OCI-LY1 (cell line): ENCODE results near the gene CSF2.

Experiments
- H2AFZ ChIP-seq: fragments of 200-600 bp; sonication (generic), shearing (Covaris generic); 2 replicates; pipeline ENCODE4 v1.6.0; 2014; ENCODE audit warnings: antibody characterized with exemption, mild to moderate bottlenecking, low read length
- H3F3A ChIP-seq: fragments of 200-600 bp; sonication (generic), shearing (Covaris generic); 2 replicates; pipeline ENCODE4 v1.6.0; 2014; ENCODE audit warnings: mild to moderate bottlenecking, antibody characterized with exemption, low read length, moderate library complexity; ENCODE audit not compliant: insufficient read depth
- H3K27ac ChIP-seq: fragments of 200-600 bp; sonication (generic); 2 replicates; pipeline ENCODE4 v1.5.1; 2014; ENCODE audit warnings: low read length, mixed run types, mild to moderate bottlenecking, low read depth; ENCODE audit not compliant: poor library complexity, severe bottlenecking
- H3K27me3 ChIP-seq: fragments of 200-600 bp; sonication (generic); 2 replicates; pipeline ENCODE4 v1.6.0; 2014; ENCODE audit warnings: antibody characterized with exemption, mild to moderate bottlenecking, low read length, moderate library complexity; ENCODE audit not compliant: insufficient read depth
- H3K36me3 ChIP-seq: fragments of 200-600 bp; sonication (generic); 2 replicates; pipeline ENCODE4 v1.6.1; 2014; ENCODE audit warnings: mild to moderate bottlenecking, antibody characterized with exemption, low read length, moderate library complexity, mixed read lengths; ENCODE audit not compliant: insufficient read depth
- H3K4me1 ChIP-seq: fragments of 200-600 bp; sonication (generic); 2 replicates; pipeline ENCODE4 v1.5.1; 2014; ENCODE audit warnings: mild to moderate bottlenecking, low read length, moderate library complexity; ENCODE audit not compliant: insufficient read depth, severe bottlenecking
- H3K4me2 ChIP-seq: fragments of 200-600 bp; sonication (generic), shearing (Covaris generic); 2 replicates; pipeline ENCODE4 v1.6.1; 2014; ENCODE audit warnings: low read length
- H3K4me3 ChIP-seq: fragments of 200-600 bp; sonication (generic); 2 replicates; pipeline ENCODE4 v1.5.1; 2014; ENCODE audit warnings: low read length, low read depth, mild to moderate bottlenecking, mixed read lengths; ENCODE audit not compliant: poor library complexity, severe bottlenecking
- H3K79me2 ChIP-seq: fragments of 200-600 bp; shearing (Covaris generic); 2 replicates; pipeline ENCODE4 v1.6.1; 2016; ENCODE audit warnings: mixed run types, low read length, mixed read lengths; ENCODE audit not compliant: insufficient read depth
- H3K9ac ChIP-seq: fragments of 200-600 bp; sonication (generic), shearing (Covaris generic); 2 replicates; pipeline ENCODE4 v1.6.1; 2014; ENCODE audit warnings: mild to moderate bottlenecking, low read length, mixed read lengths
- H3K9me2 ChIP-seq: fragments of 200-600 bp; sonication (generic), shearing (Covaris generic); 2 replicates; pipeline ENCODE4 v1.6.1; 2014; ENCODE audit warnings: low read depth, mild to moderate bottlenecking, low read length, mixed read lengths
- H3K9me3 ChIP-seq: fragments of 200-600 bp; shearing (Covaris generic); 2 replicates; pipeline ENCODE4 v1.6.1; 2014; ENCODE audit warnings: low read length, mixed read lengths
- H4K20me1 ChIP-seq: fragments of 200-600 bp; sonication (generic), shearing (Covaris generic); 2 replicates; pipeline ENCODE4 v1.6.0; 2016; ENCODE audit warnings: mild to moderate bottlenecking, low read length; ENCODE audit not compliant: insufficient read depth
- EZH2 ChIP-seq: fragments of 200-600 bp; sonication (generic), shearing (Covaris generic); IDR thresholded peaks from 2 replicates; pipeline ENCODE4 v1.8.0; 2017; ENCODE audit warnings: borderline replicate concordance, mixed run types, mild to moderate bottlenecking, antibody characterized with exemption, low read length, moderate library complexity, mixed read lengths
- TF ChIP-seq, protein P1 (sequence below): fragments of 200-600 bp; sonication (generic), shearing (Covaris generic); IDR thresholded peaks from 2 replicates; pipeline ENCODE4 v1.5.1; 2017; ENCODE audit warnings: mild to moderate bottlenecking, antibody characterized with exemption, low read length, moderate library complexity, mixed read lengths

CSF2 gene

DNA sequence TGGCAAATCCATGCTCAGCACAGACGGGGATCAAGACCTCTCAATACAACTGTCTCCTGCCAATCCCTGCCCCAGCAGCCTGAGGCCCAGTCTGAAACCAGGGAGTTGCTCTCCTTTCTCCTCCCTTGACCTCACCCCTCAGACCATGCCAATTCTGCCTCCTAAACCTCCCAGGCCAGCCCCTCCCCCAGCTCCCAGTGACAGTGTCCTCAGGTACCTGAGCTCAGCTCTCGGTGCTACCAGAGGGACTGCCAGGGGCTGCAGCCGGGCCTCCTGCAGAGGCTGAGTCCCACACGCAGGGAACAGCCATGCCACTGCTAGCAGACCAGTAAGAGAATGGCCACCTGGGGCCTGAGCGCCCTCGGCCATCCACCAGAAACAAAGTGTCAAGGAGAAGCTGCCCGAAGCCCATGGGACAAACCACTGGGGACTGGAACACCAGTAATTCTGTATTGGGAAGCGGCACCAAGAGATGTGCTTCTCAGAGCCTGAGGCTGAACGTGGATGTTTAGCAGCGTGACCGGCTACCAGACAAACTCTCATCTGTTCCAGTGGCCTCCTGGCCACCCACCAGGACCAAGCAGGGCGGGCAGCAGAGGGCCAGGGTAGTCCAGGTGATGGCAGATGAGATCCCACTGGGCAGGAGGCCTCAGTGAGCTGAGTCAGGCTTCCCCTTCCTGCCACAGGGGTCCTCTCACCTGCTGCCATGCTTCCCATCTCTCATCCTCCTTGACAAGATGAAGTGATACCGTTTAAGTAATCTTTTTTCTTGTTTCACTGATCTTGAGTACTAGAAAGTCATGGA, 13.7 kb upstream of the CSF2 start:
- no peaks in the 10 kb centered on the region for H3K36me3 ChIP-seq
- H3K9ac ChIP-seq, result no peak overlapping the region
- no peaks in the 10 kb centered on the region for H3K9me3 ChIP-seq
- H3K4me2 ChIP-seq, result no peak overlapping the region
- no peaks in the 10 kb centered on the region for H3F3A ChIP-seq
- no peak overlapping the region for H2AFZ ChIP-seq
- no peaks in the 10 kb centered on the region for H3K79me2 ChIP-seq
- no peaks in the 10 kb centered on the region for H3K9me2 ChIP-seq
- H3K27ac ChIP-seq, result no peak overlapping the region
- H3K4me1 ChIP-seq, result no peaks in the 10 kb centered on the region
- TF ChIP-seq, protein P1, sequence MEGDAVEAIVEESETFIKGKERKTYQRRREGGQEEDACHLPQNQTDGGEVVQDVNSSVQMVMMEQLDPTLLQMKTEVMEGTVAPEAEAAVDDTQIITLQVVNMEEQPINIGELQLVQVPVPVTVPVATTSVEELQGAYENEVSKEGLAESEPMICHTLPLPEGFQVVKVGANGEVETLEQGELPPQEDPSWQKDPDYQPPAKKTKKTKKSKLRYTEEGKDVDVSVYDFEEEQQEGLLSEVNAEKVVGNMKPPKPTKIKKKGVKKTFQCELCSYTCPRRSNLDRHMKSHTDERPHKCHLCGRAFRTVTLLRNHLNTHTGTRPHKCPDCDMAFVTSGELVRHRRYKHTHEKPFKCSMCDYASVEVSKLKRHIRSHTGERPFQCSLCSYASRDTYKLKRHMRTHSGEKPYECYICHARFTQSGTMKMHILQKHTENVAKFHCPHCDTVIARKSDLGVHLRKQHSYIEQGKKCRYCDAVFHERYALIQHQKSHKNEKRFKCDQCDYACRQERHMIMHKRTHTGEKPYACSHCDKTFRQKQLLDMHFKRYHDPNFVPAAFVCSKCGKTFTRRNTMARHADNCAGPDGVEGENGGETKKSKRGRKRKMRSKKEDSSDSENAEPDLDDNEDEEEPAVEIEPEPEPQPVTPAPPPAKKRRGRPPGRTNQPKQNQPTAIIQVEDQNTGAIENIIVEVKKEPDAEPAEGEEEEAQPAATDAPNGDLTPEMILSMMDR, result no peak
- TF ChIP-seq EZH2, result no peak
- H3K27me3 ChIP-seq, result no peaks in the 10 kb centered on the region
- H4K20me1 ChIP-seq, result no peaks in the 10 kb centered on the region
- H3K4me3 ChIP-seq, result no peak overlapping the region

DNA sequence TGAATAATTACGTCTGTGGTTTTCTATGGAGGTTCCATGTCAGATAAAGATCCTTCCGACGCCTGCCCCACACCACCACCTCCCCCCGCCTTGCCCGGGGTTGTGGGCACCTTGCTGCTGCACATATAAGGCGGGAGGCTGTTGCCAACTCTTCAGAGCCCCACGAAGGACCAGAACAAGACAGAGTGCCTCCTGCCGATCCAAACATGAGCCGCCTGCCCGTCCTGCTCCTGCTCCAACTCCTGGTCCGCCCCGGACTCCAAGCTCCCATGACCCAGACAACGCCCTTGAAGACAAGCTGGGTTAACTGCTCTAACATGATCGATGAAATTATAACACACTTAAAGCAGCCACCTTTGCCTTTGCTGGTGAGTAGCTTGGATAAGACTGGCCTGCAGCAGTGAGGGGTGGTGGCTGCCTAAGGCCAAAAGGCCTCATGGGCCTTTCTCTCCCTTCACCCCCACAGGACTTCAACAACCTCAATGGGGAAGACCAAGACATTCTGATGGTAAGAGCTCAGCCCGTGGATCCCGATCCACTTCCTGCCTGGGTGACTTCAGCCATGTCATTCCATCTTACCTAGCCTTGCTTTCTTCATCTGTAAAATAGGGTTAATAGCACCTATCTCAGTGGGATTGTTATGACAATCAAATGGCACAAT, 13.0 kb upstream of the CSF2 start, which contains the start of gene IL3:
TSS of gene IL3 (plus strand) at position 155 of the 661 bp plus-strand sequence. CDS start at position 207, 52 bp downstream.
- Histone ChIP-seq H3F3A (no peaks in the 10 kb centered on the region), H3K4me1 (no peaks in the 10 kb centered on the region), H3K9me2 (no peaks in the 10 kb centered on the region), H3K36me3 (no peaks in the 10 kb centered on the region), H2AFZ (no peak within 1 kb of the TSS), H3K27ac (no peak within 1 kb of the TSS), H3K27me3 (no peaks in the 10 kb centered on the region), H4K20me1 (no peaks in the 10 kb centered on the region), H3K4me2 (no peak within 1 kb of the TSS), H3K9ac (no peak within 1 kb of the TSS), H3K4me3 (no peak within 1 kb of the TSS), H3K79me2 (no peaks in the 10 kb centered on the region), H3K9me3 (no peaks in the 10 kb centered on the region)
- no peak for TF ChIP-seq EZH2
- TF ChIP-seq, protein P1, result no peak

DNA sequence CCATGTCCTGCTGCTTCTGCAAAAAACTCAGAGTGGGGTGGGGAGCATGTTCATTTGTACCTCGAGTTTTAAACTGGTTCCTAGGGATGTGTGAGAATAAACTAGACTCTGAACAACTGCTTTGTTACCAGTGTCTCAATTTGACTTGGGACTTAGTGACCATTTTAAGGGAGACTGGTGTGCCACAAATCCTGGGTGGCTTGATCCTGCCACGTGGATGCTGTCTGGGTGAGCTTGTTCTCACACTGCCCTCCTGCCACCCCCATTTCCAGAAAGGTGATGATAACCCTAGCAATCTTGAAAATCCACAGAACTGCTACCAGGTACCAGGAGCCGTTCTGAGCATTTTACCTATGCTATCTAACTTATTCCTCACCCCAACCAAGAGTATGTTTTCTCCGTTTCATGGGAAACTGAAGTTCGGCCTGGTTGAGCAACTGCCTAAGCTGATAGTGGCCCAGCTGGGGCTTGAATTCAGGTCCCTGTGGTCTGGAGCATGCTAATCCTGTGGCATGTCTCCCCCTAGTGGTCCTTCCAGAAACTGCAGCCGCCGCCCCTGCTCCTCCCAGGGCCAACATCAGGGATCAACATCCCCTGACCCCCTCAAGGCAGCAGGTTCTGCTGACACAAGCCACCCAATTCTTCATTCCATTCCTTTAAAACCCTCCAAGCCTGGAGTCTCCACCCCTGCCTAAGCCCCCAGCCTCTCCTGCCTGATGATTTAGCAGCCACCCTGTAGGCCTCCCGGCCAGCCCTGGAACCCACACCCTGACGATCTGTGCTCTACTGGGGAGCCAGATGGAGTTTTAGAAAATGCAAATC, 10.3 kb upstream of the CSF2 start:
- Histone ChIP-seq H3K4me1 (no peaks in the 10 kb centered on the region), H3K4me2 (no peak overlapping the region), H3K4me3 (no peak overlapping the region), H3K27ac (no peak overlapping the region), H4K20me1 (no peaks in the 10 kb centered on the region), H3K36me3 (no peaks in the 10 kb centered on the region), H3K9me2 (no peaks in the 10 kb centered on the region), H3F3A (no peaks in the 10 kb centered on the region), H3K79me2 (no peaks in the 10 kb centered on the region), H3K9ac (no peak overlapping the region), H2AFZ (no peak overlapping the region), H3K27me3 (no peaks in the 10 kb centered on the region), H3K9me3 (no peaks in the 10 kb centered on the region)
- TF ChIP-seq, protein P1, result peak; percentile 92
- TF ChIP-seq EZH2, result no peak
